Osteocyte (in vitro differentiated cells): Measurements from ENCODE around the gene TRAFD1. TPM values are rescaled to one million over a fixed set of nuclear protein-coding genes. Genes with fewer than 3 reads are reported as not detected.

Source experiments
- DNase-seq: peaks from one replicate; pipeline ENCODE4 v3.0.0; 2021; ENCODE audit warnings: mixed read lengths; ENCODE audit not compliant: unreplicated experiment; ENCODE audit errors: extremely low spot score
- H3K27ac Mint-ChIP-seq: one replicate; pipeline ENCODE4 v1.8.0; 2021; ENCODE audit warnings: mild to moderate bottlenecking, mixed read lengths; ENCODE audit not compliant: unreplicated experiment
- H3K27me3 Mint-ChIP-seq: one replicate; pipeline ENCODE4 v1.8.0; 2021; ENCODE audit warnings: mixed read lengths; ENCODE audit not compliant: unreplicated experiment
- H3K36me3 Mint-ChIP-seq: one replicate; pipeline ENCODE4 v1.8.0; 2021; ENCODE audit warnings: mixed read lengths; ENCODE audit not compliant: unreplicated experiment
- H3K4me1 Mint-ChIP-seq: one replicate; pipeline ENCODE4 v1.8.0; 2021; ENCODE audit warnings: mixed read lengths; ENCODE audit not compliant: unreplicated experiment
- H3K4me3 Mint-ChIP-seq: one replicate; pipeline ENCODE4 v1.8.0; 2021; ENCODE audit warnings: mild to moderate bottlenecking, moderate library complexity, mixed read lengths; ENCODE audit not compliant: unreplicated experiment
- H3K9me3 Mint-ChIP-seq: one replicate; pipeline ENCODE4 v1.8.0; 2021; ENCODE audit warnings: mixed read lengths; ENCODE audit not compliant: unreplicated experiment
- total RNA-seq: library from RNA; stranded (reverse); gene quantifications from 2 replicates; pipeline ENCODE4 v1.2.1, GENCODE V29; 2021
- TF ChIP-seq, protein P1 (sequence below): fragments of 200-600 bp; sonication (generic); IDR thresholded peaks from 2 replicates; pipeline ENCODE4 v1.5.0; 2021; ENCODE audit warnings: antibody characterized with exemption, mild to moderate bottlenecking, moderate library complexity

The TRAFD1 gene
- total RNA-seq, 1 donor from 2014 or later = 34.8 TPM

DNA sequence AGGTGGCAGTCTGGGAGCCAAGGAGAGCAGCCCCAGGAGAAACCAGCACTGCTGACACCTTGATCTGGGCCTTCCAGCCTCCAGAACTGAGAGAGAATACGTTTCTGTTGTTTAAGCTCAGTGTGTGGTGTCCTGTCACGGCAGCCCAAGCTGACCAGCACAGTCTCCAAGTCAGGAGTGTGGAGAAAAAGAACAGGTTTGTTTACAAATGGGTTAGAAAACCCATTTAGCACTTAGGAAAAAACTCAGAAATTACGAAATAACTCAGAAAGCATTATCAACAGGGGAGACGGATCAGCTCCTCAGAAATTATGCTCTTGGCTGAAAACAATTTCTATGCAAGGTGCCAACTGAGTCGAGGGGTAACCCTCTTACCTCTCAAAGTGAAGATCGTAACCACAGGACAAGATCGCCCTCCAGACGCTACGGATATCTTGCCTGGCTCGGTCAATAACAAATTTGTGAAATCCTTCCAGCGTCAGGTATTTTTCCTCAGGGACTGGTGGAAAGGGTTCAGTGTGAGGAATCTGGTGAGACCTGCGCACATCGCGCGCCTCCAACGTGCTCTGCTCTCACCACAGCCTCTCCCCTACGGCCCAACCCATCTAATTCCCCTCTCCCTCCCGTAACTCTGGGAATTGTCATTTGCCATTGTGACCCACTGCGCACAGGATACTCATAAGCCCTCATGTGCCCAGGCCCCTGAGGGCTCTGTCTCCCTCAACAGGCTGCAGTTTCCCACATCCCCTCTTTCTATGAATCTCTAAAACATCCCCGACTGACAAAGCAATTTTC is 50.2 kb downstream of the TRAFD1 start:
- Mint-ChIP-seq H3K27me3 (no peaks in the 10 kb centered on the region), H3K27ac (no peak overlapping the region), H3K36me3 (peaks cover 31% of the 10 kb centered on the region), H3K4me3 (no peak overlapping the region), H3K4me1 (peaks cover under 1% of the 10 kb centered on the region), H3K9me3 (no peaks in the 10 kb centered on the region)
- TF ChIP-seq, protein P1, sequence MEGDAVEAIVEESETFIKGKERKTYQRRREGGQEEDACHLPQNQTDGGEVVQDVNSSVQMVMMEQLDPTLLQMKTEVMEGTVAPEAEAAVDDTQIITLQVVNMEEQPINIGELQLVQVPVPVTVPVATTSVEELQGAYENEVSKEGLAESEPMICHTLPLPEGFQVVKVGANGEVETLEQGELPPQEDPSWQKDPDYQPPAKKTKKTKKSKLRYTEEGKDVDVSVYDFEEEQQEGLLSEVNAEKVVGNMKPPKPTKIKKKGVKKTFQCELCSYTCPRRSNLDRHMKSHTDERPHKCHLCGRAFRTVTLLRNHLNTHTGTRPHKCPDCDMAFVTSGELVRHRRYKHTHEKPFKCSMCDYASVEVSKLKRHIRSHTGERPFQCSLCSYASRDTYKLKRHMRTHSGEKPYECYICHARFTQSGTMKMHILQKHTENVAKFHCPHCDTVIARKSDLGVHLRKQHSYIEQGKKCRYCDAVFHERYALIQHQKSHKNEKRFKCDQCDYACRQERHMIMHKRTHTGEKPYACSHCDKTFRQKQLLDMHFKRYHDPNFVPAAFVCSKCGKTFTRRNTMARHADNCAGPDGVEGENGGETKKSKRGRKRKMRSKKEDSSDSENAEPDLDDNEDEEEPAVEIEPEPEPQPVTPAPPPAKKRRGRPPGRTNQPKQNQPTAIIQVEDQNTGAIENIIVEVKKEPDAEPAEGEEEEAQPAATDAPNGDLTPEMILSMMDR = no peak
- DNase-seq = no peak

DNA sequence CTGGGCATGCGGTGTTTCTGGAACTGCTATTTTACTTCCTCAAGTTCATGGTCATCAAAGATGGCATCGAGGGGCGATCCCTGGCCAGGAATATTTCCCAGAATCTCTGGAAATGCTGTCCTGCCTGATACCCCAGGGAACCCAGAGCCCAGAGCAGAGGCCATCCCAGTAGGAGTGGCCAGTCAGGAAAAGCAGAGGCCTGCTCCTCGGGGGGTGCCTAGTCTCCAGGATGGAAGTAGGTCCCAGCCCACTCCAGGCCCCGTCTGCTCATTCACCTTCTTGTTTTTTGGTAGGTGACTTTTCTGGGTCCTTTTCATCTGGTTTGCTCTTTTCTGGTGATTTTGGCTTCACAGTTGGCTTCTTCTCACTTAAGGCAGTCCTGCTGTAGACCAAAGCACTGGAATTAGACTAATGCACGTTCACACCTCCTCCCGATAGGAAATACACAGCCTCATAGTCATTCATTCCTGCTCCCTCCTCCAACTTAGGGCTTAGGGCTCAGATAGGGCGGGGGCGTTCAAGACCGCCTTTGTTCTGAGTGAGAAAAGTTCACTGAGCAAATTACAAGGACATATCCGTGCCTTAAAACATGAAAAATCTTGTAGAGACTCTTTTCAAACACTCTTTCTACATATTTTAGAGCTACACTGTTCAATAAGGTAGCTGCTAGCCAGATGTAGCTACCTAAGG is 51.1 kb downstream of the TRAFD1 start:
- Mint-ChIP-seq H3K36me3 (peaks cover 35% of the 10 kb centered on the region), H3K4me1 (no peaks in the 10 kb centered on the region), H3K27me3 (no peaks in the 10 kb centered on the region), H3K27ac (no peak overlapping the region), H3K9me3 (no peaks in the 10 kb centered on the region), H3K4me3 (no peak overlapping the region)
- TF ChIP-seq, protein P1 = no peak
- no peak for DNase-seq

DNA sequence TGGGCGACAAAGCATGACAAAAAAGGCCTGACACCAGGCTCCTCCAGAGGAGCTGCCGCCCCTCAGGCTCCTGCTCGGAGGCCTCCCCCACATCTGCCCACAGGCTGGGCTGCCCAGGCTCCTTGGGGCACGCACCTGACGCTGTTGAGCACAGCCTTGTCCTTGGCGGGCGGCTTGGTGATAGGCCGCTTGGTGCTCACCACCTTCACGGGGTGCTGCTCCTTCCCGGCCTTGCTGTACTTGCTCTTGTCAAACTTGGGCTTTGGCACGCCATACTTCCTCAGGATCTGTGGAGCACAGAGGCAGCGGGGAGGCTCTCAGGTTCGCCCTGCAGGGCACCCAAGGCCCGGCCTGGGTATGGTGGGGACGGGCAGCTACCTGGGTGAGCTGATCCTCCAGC is 53.4 kb downstream of the TRAFD1 start:
- H3K4me1 Mint-ChIP-seq = no peaks in the 10 kb centered on the region
- H3K9me3 Mint-ChIP-seq = no peaks in the 10 kb centered on the region
- peaks cover 42% of the 10 kb centered on the region for H3K36me3 Mint-ChIP-seq
- H3K27ac Mint-ChIP-seq = no peak overlapping the region
- TF ChIP-seq, protein P1 = no peak
- H3K27me3 Mint-ChIP-seq = no peaks in the 10 kb centered on the region
- no peak for DNase-seq
- H3K4me3 Mint-ChIP-seq = no peak overlapping the region

DNA sequence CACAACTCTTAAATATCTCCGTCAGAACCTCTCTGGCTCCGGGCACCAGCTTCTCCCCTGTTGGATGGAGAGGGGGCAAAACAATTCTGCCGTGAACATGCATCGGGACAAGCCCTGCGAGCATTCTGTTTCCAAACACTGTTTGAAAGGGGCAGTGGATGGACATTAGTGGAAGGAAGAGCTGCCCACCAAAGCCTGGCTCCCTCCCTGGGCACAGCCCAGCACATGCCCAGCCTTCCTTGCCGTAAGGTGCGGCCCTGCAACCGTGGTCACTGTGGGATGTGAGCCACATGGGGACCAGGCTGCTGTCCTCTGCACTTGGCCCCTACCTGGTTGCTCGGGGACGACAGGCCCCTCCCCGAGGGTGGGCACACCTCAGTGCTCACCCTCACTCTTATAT is 54.0 kb downstream of the TRAFD1 start:
- no peak for DNase-seq
- Mint-ChIP-seq H3K9me3 (no peaks in the 10 kb centered on the region), H3K27me3 (no peaks in the 10 kb centered on the region), H3K27ac (no peak overlapping the region), H3K4me3 (no peak overlapping the region), H3K36me3 (peaks cover 44% of the 10 kb centered on the region), H3K4me1 (no peaks in the 10 kb centered on the region)
- TF ChIP-seq, protein P1 = no peak

DNA sequence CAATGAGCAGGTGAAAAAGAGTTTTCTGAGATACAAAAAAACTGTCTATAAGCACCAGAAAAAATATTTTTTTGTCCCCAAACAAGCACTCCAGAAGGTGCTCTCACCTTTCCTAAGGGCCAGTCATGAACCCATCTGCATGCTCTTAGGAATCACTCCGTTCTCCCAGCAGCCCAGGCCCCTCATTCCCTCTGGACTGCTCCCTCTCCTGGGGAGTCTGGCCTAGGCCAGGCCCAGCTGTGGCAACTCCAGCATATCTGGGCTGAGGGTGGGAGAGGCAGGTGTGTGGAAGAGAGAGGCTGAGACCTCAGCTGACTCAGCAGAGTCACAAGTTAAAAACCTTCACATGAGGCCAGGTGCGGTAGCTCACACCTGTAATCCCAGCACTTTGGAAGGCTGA is 54.6 kb downstream of the TRAFD1 start:
- Mint-ChIP-seq H3K9me3 (no peaks in the 10 kb centered on the region), H3K27ac (no peak overlapping the region), H3K36me3 (peaks cover 44% of the 10 kb centered on the region), H3K4me3 (no peak overlapping the region), H3K4me1 (no peaks in the 10 kb centered on the region), H3K27me3 (no peaks in the 10 kb centered on the region)
- no peak for DNase-seq
- TF ChIP-seq, protein P1 = no peak
